Activated naive CD8-positive, alpha-beta T cell treated with anti-CD3 and anti-CD28 coated beads, Interleukin-2, amount 50 U/mL, for 24 hours (primary cell): Measurements from ENCODE around the gene CCNY.

Experiments used
- ATAC-seq: fragments of 150-1000 bp; cut with Tn5 transposase; one replicate; pipeline ENCODE4 v1.10.0; 2021
- DNase-seq: peaks from one replicate; pipeline ENCODE4 v3.0.0; 2021
- H3K27ac Mint-ChIP-seq: one replicate; pipeline ENCODE4 v1.8.0; 2021; ENCODE audit warnings: mild to moderate bottlenecking, mixed read lengths
- H3K27me3 Mint-ChIP-seq: one replicate; pipeline ENCODE4 v1.8.0; 2021; ENCODE audit warnings: mixed read lengths
- H3K36me3 Mint-ChIP-seq: one replicate; pipeline ENCODE4 v1.8.0; 2021; ENCODE audit warnings: low read depth, mixed read lengths
- H3K4me1 Mint-ChIP-seq: one replicate; pipeline ENCODE4 v1.8.0; 2021; ENCODE audit warnings: mixed read lengths
- H3K4me3 Mint-ChIP-seq: one replicate; pipeline ENCODE4 v1.8.0; 2021; ENCODE audit warnings: mild to moderate bottlenecking, moderate library complexity, mixed read lengths
- H3K9me3 Mint-ChIP-seq: one replicate; pipeline ENCODE4 v1.8.0; 2021; ENCODE audit warnings: mixed read lengths

The CCNY gene

DNA sequence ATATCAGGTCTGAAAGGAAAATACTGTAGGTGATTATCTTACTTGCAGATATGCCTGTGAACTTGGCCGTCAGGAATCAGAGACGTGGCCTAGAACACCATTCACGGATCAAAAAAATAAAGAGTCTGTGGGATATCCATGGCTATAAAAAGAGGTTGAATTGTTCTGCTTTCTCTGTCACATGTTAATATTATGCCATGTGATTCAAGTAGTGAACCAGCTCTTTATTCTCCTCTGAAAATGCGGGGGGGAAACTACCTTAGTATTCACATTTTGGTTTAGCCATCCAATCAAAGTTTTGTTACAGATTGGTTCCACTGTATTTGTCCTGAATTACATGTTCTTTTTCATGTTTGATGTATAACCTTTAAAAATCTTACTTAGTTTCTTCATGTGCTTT lies 120.5 kb downstream of the CCNY start:
- Mint-ChIP-seq H3K36me3 (no peaks in the 10 kb centered on the region), H3K4me3 (no peak overlapping the region), H3K9me3 (no peaks in the 10 kb centered on the region), H3K27me3 (no peaks in the 10 kb centered on the region), H3K4me1 (peaks cover 77% of the 10 kb centered on the region), H3K27ac (no peak overlapping the region)
- ATAC-seq (no peak), DNase-seq (no peak)

- Mint-ChIP-seq H3K36me3 (no peaks in the 10 kb centered on the region), H3K27me3 (no peaks in the 10 kb centered on the region), H3K27ac (peak overlapping the region; percentile 24), H3K4me1 (peaks cover 83% of the 10 kb centered on the region), H3K4me3 (no peak overlapping the region), H3K9me3 (no peaks in the 10 kb centered on the region)
- DNase-seq (no peak), ATAC-seq (no peak)
Observed at GRCh38 chr10:35458500-35459448, 122.5 kb downstream of the CCNY start.

DNA sequence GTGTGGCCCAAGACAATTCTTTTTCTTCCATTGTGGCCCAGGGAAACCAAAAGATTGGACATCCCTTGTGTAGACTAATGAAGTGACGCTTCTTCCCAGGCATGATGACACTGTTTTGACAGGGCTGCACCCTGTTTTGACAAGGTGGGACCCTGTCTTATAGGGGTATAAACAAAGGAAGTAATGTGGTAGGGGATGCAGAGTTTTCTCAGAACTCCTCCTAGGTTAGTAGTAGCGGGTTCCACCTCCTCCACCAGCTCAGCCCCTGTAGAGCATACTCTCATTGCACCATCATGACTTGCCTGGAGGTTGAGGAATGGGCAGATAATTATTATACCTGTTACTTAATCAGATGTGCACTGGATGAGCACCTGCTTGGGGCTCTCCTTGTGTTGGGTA lies 123.1 kb downstream of the CCNY start:
- Mint-ChIP-seq H3K4me3 (no peak overlapping the region), H3K9me3 (no peaks in the 10 kb centered on the region), H3K4me1 (peaks cover 80% of the 10 kb centered on the region), H3K27ac (peak overlapping the region; percentile 24), H3K36me3 (no peaks in the 10 kb centered on the region), H3K27me3 (no peaks in the 10 kb centered on the region)
- ATAC-seq (peak; percentile 33), DNase-seq (no peak)

DNA sequence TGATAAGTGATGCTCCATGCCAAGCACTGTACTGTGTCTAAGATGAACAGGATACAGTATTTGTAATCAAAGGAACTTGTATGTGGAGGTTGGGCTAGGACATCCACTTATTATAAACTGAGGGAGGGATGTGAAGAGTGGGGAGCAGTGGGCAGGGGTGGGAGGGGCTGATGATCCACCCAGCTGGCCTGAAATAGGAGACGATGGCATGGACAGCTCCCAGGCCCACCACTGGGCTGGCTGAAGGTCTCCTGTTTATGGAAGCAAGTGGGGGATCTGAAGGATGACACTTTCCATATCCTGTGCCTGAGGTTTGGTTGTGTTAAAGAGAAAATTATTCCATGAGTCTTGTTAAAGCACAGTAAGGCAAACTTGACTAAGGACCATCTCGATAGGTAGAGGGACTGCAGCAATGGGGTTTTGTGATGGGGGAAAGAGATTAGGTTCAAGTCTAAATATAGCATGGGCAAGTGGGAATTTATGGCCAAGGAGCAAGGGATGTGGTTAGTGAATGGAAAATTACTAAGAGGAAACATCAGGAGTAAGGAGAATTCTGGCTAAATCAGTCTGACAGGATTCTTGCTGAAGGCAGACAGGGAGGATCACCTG lies 124.6 kb downstream of the CCNY start:
- Mint-ChIP-seq H3K4me3 (no peak overlapping the region), H3K27me3 (no peaks in the 10 kb centered on the region), H3K27ac (peak overlapping the region; percentile 11), H3K4me1 (peaks cover 68% of the 10 kb centered on the region), H3K9me3 (no peaks in the 10 kb centered on the region), H3K36me3 (no peaks in the 10 kb centered on the region)
- ATAC-seq (no peak), DNase-seq (no peak)

GRCh38 chr10:35462491-35462934 lies 126.2 kb downstream of the CCNY start:
- H3K27me3 Mint-ChIP-seq = no peaks in the 10 kb centered on the region
- H3K4me1 Mint-ChIP-seq = peaks cover 61% of the 10 kb centered on the region
- no peaks in the 10 kb centered on the region for H3K9me3 Mint-ChIP-seq
- H3K4me3 Mint-ChIP-seq = no peak overlapping the region
- no peak for DNase-seq
- H3K27ac Mint-ChIP-seq = peak overlapping the region; percentile 12
- peak; percentile 29 for ATAC-seq
- no peaks in the 10 kb centered on the region for H3K36me3 Mint-ChIP-seq

DNA sequence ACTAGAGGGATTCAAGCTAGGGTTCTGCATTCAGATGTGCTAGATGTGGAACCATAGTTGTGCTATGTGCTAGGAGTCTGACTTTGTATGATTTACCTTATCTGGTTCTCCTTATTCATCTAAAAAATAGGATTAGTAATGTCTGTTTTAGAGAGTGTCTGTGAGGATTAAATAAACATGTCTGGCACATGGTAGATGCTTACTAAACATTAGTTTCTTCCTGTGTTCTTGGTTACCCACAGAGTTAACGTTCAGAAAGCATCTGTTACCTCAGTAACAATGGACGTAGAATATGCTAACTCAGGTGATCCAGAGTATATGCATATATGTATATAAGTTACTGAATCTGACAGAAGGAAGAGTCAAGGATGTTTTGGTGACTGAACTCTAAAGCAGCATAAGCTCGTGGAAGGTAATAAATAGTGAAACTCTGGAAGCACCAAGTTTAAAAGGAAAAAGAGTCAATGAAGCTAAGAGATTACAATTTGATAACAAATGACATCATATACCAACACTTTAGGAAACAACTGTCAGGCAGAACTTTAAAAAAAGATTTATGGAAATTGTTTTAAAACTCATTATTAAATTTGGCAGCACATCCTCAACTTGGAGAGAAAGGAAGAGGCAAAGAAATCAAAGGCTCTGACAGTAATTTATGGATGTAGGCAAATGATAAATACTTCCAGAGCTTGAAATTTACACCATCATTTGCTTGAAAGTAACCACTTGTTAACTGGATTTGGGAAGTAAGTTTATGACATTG lies 127.0 kb downstream of the CCNY start:
- ATAC-seq (no peak), DNase-seq (no peak)
- Mint-ChIP-seq H3K9me3 (no peaks in the 10 kb centered on the region), H3K4me1 (peaks cover 60% of the 10 kb centered on the region), H3K36me3 (no peaks in the 10 kb centered on the region), H3K4me3 (no peak overlapping the region), H3K27ac (no peak overlapping the region), H3K27me3 (no peaks in the 10 kb centered on the region)

- H3K27ac Mint-ChIP-seq = no peak overlapping the region
- no peak for DNase-seq
Observed at GRCh38 chr10:35463878-35464277, 127.6 kb downstream of the CCNY start.

DNA sequence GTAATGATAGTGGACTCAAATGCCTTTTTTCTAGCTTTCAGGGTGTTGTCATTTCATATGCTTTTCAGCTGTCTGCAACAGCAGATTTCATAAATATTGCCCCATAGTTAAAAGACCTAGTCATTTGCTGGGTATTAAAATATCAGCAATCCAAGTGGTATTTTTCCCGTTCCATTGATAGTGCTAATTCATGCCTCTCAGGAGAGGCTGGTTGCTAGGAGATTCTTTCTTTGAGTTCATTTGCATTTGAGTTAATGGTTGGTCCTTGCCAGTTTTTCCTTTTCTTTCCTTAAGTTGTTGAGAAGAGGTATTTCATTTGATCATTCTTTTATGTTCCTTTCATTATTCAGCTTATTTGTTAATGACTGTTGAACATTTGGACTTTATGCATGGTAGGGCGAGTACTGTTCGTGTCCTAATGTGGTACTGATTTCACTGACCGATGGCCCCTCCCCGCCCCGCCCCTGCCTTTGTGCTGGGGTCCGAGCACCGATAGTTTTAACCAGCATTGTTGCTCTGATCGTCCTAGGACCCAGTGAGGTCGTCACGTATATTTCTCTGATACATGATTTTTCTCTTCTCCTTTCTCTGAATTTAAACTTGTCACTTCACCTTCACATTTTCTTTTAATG lies 128.6 kb downstream of the CCNY start:
- no peak for DNase-seq
- Mint-ChIP-seq H3K27ac (no peak overlapping the region), H3K4me1 (peaks cover 55% of the 10 kb centered on the region), H3K9me3 (no peaks in the 10 kb centered on the region), H3K27me3 (no peaks in the 10 kb centered on the region), H3K4me3 (no peak overlapping the region), H3K36me3 (no peaks in the 10 kb centered on the region)
- no peak for ATAC-seq

More at GRCh38 chr10:35463878-35464277, 127.6 kb downstream of the CCNY start:
- no peaks in the 10 kb centered on the region for H3K27me3 Mint-ChIP-seq
- no peak for ATAC-seq
- peaks cover 58% of the 10 kb centered on the region for H3K4me1 Mint-ChIP-seq
- no peaks in the 10 kb centered on the region for H3K9me3 Mint-ChIP-seq
- no peak overlapping the region for H3K4me3 Mint-ChIP-seq
- no peaks in the 10 kb centered on the region for H3K36me3 Mint-ChIP-seq

- DNase-seq = no peak
- ATAC-seq = no peak
- H3K4me3 Mint-ChIP-seq = no peak overlapping the region
- H3K36me3 Mint-ChIP-seq = no peaks in the 10 kb centered on the region
- no peak overlapping the region for H3K27ac Mint-ChIP-seq
- H3K9me3 Mint-ChIP-seq = no peaks in the 10 kb centered on the region
- no peaks in the 10 kb centered on the region for H3K27me3 Mint-ChIP-seq
- H3K4me1 Mint-ChIP-seq = peaks cover 55% of the 10 kb centered on the region
Observed at GRCh38 chr10:35465673-35466072, 129.4 kb downstream of the CCNY start.

GRCh38 chr10:35466170-35466569 lies 129.9 kb downstream of the CCNY start:
- ATAC-seq (no peak), DNase-seq (no peak)
- no peaks in the 10 kb centered on the region for H3K9me3 Mint-ChIP-seq
- no peaks in the 10 kb centered on the region for H3K36me3 Mint-ChIP-seq
- H3K27ac Mint-ChIP-seq = no peak overlapping the region
- H3K4me1 Mint-ChIP-seq = peaks cover 56% of the 10 kb centered on the region
- H3K4me3 Mint-ChIP-seq = no peak overlapping the region
- H3K27me3 Mint-ChIP-seq = no peaks in the 10 kb centered on the region

DNA sequence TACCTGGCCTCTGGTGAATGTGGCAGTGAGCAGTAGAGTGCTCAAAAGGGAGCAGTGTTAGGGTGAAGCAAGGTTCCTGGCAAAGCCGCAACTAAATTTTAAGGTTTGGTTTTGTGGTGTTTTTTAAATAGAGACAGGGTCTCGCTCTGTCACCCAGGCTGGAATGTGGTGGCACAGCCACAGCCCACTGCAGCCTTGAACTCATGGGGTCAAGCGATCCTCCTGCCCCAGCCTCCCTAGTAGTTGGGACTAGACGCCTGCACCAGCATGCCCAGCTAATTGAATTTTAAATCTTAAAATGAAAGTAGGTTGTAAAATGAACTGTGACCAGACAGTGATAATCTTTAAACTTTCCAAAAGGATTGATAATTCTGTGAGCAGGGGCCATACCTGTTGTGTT lies 130.4 kb downstream of the CCNY start:
- H3K27me3 Mint-ChIP-seq = no peaks in the 10 kb centered on the region
- no peak overlapping the region for H3K27ac Mint-ChIP-seq
- ATAC-seq = no peak
- peaks cover 53% of the 10 kb centered on the region for H3K4me1 Mint-ChIP-seq
- no peak overlapping the region for H3K4me3 Mint-ChIP-seq
- no peaks in the 10 kb centered on the region for H3K36me3 Mint-ChIP-seq
- DNase-seq = no peak
- H3K9me3 Mint-ChIP-seq = no peaks in the 10 kb centered on the region

- H3K4me1 Mint-ChIP-seq = peaks cover 48% of the 10 kb centered on the region
- no peaks in the 10 kb centered on the region for H3K36me3 Mint-ChIP-seq
- no peak for ATAC-seq
Observed at GRCh38 chr10:35467186-35467585, 130.9 kb downstream of the CCNY start.

GRCh38 chr10:35470248-35470924 lies 134.1 kb downstream of the CCNY start:
- DNase-seq = no peak

More at GRCh38 chr10:35467186-35467585, 130.9 kb downstream of the CCNY start:
- no peaks in the 10 kb centered on the region for H3K9me3 Mint-ChIP-seq
- no peaks in the 10 kb centered on the region for H3K27me3 Mint-ChIP-seq
- no peak for DNase-seq
- no peak overlapping the region for H3K27ac Mint-ChIP-seq
- H3K4me3 Mint-ChIP-seq = no peak overlapping the region

GRCh38 chr10:35470925-35471315 lies 134.6 kb downstream of the CCNY start:
- Mint-ChIP-seq H3K27me3 (no peaks in the 10 kb centered on the region), H3K9me3 (no peaks in the 10 kb centered on the region), H3K36me3 (no peaks in the 10 kb centered on the region), H3K27ac (no peak overlapping the region), H3K4me1 (peaks cover 34% of the 10 kb centered on the region), H3K4me3 (no peak overlapping the region)
- no peak for DNase-seq
- no peak for ATAC-seq

More at GRCh38 chr10:35470248-35470924, 134.1 kb downstream of the CCNY start:
- H3K9me3 Mint-ChIP-seq = no peaks in the 10 kb centered on the region
- no peaks in the 10 kb centered on the region for H3K36me3 Mint-ChIP-seq
- no peak overlapping the region for H3K4me3 Mint-ChIP-seq
- peaks cover 34% of the 10 kb centered on the region for H3K4me1 Mint-ChIP-seq
- ATAC-seq = no peak
- no peak overlapping the region for H3K27ac Mint-ChIP-seq
- no peaks in the 10 kb centered on the region for H3K27me3 Mint-ChIP-seq
